ENCODE measurements around the gene UCHL5.

DNA sequence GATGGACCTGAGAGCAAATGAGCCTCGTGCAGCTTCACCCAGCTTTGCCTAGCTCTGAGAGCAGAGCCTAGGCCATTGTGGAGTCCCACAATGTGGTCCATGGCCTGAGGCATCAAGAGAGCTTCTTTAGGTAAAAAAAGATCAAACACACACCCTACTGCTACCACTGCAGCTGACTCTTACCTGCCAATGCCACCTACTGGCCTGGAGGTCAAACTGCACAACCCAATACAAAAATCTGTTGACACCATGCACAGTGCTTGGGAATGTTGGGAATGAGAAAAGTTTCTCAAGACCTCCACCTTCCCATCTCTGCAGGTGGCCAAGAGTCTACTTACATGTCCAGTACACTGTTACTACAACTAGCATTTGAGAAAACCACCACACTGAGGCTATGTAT, 60.6 kb downstream of the UCHL5 start:
- TF ChIP-seq, protein P1, sequence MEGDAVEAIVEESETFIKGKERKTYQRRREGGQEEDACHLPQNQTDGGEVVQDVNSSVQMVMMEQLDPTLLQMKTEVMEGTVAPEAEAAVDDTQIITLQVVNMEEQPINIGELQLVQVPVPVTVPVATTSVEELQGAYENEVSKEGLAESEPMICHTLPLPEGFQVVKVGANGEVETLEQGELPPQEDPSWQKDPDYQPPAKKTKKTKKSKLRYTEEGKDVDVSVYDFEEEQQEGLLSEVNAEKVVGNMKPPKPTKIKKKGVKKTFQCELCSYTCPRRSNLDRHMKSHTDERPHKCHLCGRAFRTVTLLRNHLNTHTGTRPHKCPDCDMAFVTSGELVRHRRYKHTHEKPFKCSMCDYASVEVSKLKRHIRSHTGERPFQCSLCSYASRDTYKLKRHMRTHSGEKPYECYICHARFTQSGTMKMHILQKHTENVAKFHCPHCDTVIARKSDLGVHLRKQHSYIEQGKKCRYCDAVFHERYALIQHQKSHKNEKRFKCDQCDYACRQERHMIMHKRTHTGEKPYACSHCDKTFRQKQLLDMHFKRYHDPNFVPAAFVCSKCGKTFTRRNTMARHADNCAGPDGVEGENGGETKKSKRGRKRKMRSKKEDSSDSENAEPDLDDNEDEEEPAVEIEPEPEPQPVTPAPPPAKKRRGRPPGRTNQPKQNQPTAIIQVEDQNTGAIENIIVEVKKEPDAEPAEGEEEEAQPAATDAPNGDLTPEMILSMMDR (IDR thresholded peaks at IDR 0.05; ENCODE audit: insufficient read depth, low read length), result peak; percentile 7
- TF ChIP-seq SPI1 (IDR thresholded peaks at IDR 0.05; ENCODE audit: borderline replicate concordance, low read depth) (no peak), POLR2AphosphoS5 (IDR thresholded peaks at IDR 0.05; ENCODE audit: low read depth) (no peak)
- TF ChIP-seq, protein P2, sequence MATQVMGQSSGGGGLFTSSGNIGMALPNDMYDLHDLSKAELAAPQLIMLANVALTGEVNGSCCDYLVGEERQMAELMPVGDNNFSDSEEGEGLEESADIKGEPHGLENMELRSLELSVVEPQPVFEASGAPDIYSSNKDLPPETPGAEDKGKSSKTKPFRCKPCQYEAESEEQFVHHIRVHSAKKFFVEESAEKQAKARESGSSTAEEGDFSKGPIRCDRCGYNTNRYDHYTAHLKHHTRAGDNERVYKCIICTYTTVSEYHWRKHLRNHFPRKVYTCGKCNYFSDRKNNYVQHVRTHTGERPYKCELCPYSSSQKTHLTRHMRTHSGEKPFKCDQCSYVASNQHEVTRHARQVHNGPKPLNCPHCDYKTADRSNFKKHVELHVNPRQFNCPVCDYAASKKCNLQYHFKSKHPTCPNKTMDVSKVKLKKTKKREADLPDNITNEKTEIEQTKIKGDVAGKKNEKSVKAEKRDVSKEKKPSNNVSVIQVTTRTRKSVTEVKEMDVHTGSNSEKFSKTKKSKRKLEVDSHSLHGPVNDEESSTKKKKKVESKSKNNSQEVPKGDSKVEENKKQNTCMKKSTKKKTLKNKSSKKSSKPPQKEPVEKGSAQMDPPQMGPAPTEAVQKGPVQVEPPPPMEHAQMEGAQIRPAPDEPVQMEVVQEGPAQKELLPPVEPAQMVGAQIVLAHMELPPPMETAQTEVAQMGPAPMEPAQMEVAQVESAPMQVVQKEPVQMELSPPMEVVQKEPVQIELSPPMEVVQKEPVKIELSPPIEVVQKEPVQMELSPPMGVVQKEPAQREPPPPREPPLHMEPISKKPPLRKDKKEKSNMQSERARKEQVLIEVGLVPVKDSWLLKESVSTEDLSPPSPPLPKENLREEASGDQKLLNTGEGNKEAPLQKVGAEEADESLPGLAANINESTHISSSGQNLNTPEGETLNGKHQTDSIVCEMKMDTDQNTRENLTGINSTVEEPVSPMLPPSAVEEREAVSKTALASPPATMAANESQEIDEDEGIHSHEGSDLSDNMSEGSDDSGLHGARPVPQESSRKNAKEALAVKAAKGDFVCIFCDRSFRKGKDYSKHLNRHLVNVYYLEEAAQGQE (IDR thresholded peaks at IDR 0.05; ENCODE audit: insufficient replicate concordance, low read depth), result no peak
